ENCODE measurements around the gene RNF214. TPM values are rescaled to one million over a fixed set of nuclear protein-coding genes. Genes with fewer than 3 reads are reported as not detected.

RNF214 gene
- total RNA-seq, 1 experiment from 2014 or later = 37.8 TPM

GRCh38 chr11:117296881-117297280, 64.4 kb downstream of the RNF214 start:
- no peaks in the 10 kb centered on the region for H3K9me3 ChIP-seq (ENCODE audit: low read depth, low read length, poor library complexity, severe bottlenecking)
- H3K36me3 ChIP-seq (ENCODE audit: insufficient read depth, low read length, poor library complexity, severe bottlenecking) = peaks cover 6% of the 10 kb centered on the region
- no TSS peak for BruUV-seq (replicated peaks)
- no peaks in the 10 kb centered on the region for H3K27me3 ChIP-seq (replicated peaks; ENCODE audit: insufficient read depth, low read depth, low read length, poor library complexity)
- no peak overlapping the region for H3K4me3 ChIP-seq (ENCODE audit: low read depth, low read length, poor library complexity, severe bottlenecking)
- CTCF ChIA-PET = no interaction called here
- TF ChIP-seq EZH2 (IDR thresholded peaks at IDR 0.05; ENCODE audit: borderline replicate concordance, low read depth, low read length, poor library complexity, severe bottlenecking) (no peak), CTCF (conservative IDR thresholded peaks at IDR 0.05; ENCODE audit: low read depth, low read length) (no peak)
- intact Hi-C loops (cut with micrococcal nuclease; ENCODE audit: unreplicated experiment) = no loop called here
- H3K4me1 ChIP-seq (ENCODE audit: insufficient read depth, low read length, poor library complexity, severe bottlenecking) = peaks cover 8% of the 10 kb centered on the region
- DNase-seq (ENCODE audit: low spot score) = no peak
- H3K27ac ChIP-seq (ENCODE audit: low read depth, low read length, poor library complexity, severe bottlenecking) = no peak overlapping the region
- POLR2A ChIA-PET (ENCODE audit: low non-redundant PET) = interaction anchor here (1.0 kb wide), 1 partner anchor 13 kb away, joined by 5 read pairs; no protein-coding TSS in a partner anchor

- POLR2A ChIA-PET (ENCODE audit: low non-redundant PET) = no interaction called here
- CTCF ChIA-PET = no interaction called here
- H3K4me1 ChIP-seq (ENCODE audit: insufficient read depth, low read length, poor library complexity, severe bottlenecking) = peaks cover 8% of the 10 kb centered on the region
- DNase-seq (ENCODE audit: low spot score) = no peak
- no peaks in the 10 kb centered on the region for H3K36me3 ChIP-seq (ENCODE audit: insufficient read depth, low read length, poor library complexity, severe bottlenecking)
- BruUV-seq (replicated peaks) = no TSS peak
- no peaks in the 10 kb centered on the region for H3K9me3 ChIP-seq (ENCODE audit: low read depth, low read length, poor library complexity, severe bottlenecking)
- H3K27ac ChIP-seq (ENCODE audit: low read depth, low read length, poor library complexity, severe bottlenecking) = no peak overlapping the region
- no peak overlapping the region for H3K4me3 ChIP-seq (ENCODE audit: low read depth, low read length, poor library complexity, severe bottlenecking)
- TF ChIP-seq EZH2 (IDR thresholded peaks at IDR 0.05; ENCODE audit: borderline replicate concordance, low read depth, low read length, poor library complexity, severe bottlenecking) = no peak
- TF ChIP-seq CTCF (conservative IDR thresholded peaks at IDR 0.05; ENCODE audit: low read depth, low read length) = no peak
- no peaks in the 10 kb centered on the region for H3K27me3 ChIP-seq (replicated peaks; ENCODE audit: insufficient read depth, low read depth, low read length, poor library complexity)
- intact Hi-C loops (cut with micrococcal nuclease; ENCODE audit: unreplicated experiment) = no loop called here
Observed at GRCh38 chr11:117298195-117298594, 65.7 kb downstream of the RNF214 start.

GRCh38 chr11:117299351-117300282, 67.1 kb downstream of the RNF214 start:
- Histone ChIP-seq H3K9me3 (ENCODE audit: low read depth, low read length, poor library complexity, severe bottlenecking) (no peaks in the 10 kb centered on the region), H3K36me3 (ENCODE audit: insufficient read depth, low read length, poor library complexity, severe bottlenecking) (no peaks in the 10 kb centered on the region), H3K4me1 (ENCODE audit: insufficient read depth, low read length, poor library complexity, severe bottlenecking) (peaks cover 8% of the 10 kb centered on the region), H3K27me3 (replicated peaks; ENCODE audit: insufficient read depth, low read depth, low read length, poor library complexity) (no peaks in the 10 kb centered on the region), H3K27ac (ENCODE audit: low read depth, low read length, poor library complexity, severe bottlenecking) (no peak overlapping the region), H3K4me3 (ENCODE audit: low read depth, low read length, poor library complexity, severe bottlenecking) (no peak overlapping the region)
- intact Hi-C loops (cut with micrococcal nuclease; ENCODE audit: unreplicated experiment) = no loop called here
- no peak for TF ChIP-seq EZH2 (IDR thresholded peaks at IDR 0.05; ENCODE audit: borderline replicate concordance, low read depth, low read length, poor library complexity, severe bottlenecking)
- TF ChIP-seq CTCF (conservative IDR thresholded peaks at IDR 0.05; ENCODE audit: low read depth, low read length) = no peak
- DNase-seq (ENCODE audit: low spot score) = no peak
- no TSS peak for BruUV-seq (replicated peaks)
- ChIA-PET POLR2A (ENCODE audit: low non-redundant PET) (no interaction called here), CTCF (no interaction called here)
